Ishikawa (cell line): ENCODE data around the gene C1QC.

ENCODE experiments used
- CEBPB ChIP-seq: IDR thresholded peaks from 2 replicates; pipeline ENCODE4 v1.6.1; 2012
- CREB1 ChIP-seq: IDR thresholded peaks from 2 replicates; pipeline ENCODE4 v1.6.1; 2012; ENCODE audit warnings: low read depth
- EP300 ChIP-seq: IDR thresholded peaks from 2 replicates; pipeline ENCODE4 v1.6.1; 2012; ENCODE audit warnings: borderline replicate concordance
- FOXM1 ChIP-seq: IDR thresholded peaks from 2 replicates; pipeline ENCODE4 v1.6.1; 2012; ENCODE audit warnings: low read depth, borderline replicate concordance
- RAD21 ChIP-seq: IDR thresholded peaks from 2 replicates; pipeline ENCODE4 v1.6.1; 2012; ENCODE audit warnings: low read depth
- REST ChIP-seq: IDR thresholded peaks from 2 replicates; pipeline ENCODE4 v1.6.1; 2012; ENCODE audit warnings: low read depth, mild to moderate bottlenecking
- TAF1 ChIP-seq: IDR thresholded peaks from 2 replicates; pipeline ENCODE4 v1.6.1; 2012; ENCODE audit warnings: low read depth, mild to moderate bottlenecking
- TCF12 ChIP-seq: IDR thresholded peaks from 2 replicates; pipeline ENCODE4 v1.6.1; 2012; ENCODE audit warnings: low read depth
- TEAD4 ChIP-seq: IDR thresholded peaks from 2 replicates; pipeline ENCODE4 v1.6.1; 2012
- ZBTB7A ChIP-seq: IDR thresholded peaks from 2 replicates; pipeline ENCODE4 v1.6.1; 2012; ENCODE audit warnings: low read depth
- TF ChIP-seq, protein P1 (sequence below): IDR thresholded peaks from 2 replicates; pipeline ENCODE4 v1.6.1; 2012
- TF ChIP-seq, protein P2 (sequence below): IDR thresholded peaks from 2 replicates; pipeline ENCODE4 v1.6.1; 2012

DNA sequence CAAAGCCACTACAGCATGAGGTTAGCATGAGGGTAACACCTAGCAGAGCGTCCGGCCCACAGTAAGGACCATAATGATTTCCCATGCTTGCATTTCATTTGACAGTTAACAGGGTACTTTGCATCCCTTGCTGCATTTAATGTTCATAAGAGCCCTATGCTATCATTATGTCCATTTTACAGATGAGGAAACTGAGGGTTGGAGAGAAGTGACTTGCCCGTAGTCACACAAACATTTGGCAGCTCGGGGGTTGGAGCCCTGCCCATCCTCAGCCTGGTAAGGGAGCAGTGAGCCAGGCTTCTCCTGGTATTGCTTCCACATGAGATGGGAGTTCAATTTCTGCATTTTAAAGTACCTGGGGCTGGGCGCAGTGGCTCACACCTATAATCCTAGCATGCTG is 50.7 kb downstream of the C1QC start:
- TF ChIP-seq EP300 = no peak
- TF ChIP-seq CREB1 = no peak
- TF ChIP-seq FOXM1 = no peak
- no peak for TF ChIP-seq REST
- TF ChIP-seq, protein P1, sequence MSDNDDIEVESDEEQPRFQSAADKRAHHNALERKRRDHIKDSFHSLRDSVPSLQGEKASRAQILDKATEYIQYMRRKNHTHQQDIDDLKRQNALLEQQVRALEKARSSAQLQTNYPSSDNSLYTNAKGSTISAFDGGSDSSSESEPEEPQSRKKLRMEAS = no peak
- TF ChIP-seq RAD21 = no peak
- TF ChIP-seq, protein P2, sequence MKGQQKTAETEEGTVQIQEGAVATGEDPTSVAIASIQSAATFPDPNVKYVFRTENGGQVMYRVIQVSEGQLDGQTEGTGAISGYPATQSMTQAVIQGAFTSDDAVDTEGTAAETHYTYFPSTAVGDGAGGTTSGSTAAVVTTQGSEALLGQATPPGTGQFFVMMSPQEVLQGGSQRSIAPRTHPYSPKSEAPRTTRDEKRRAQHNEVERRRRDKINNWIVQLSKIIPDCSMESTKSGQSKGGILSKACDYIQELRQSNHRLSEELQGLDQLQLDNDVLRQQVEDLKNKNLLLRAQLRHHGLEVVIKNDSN = no peak
- no peak for TF ChIP-seq TAF1
- TF ChIP-seq ZBTB7A = no peak
- TF ChIP-seq TCF12 = no peak
- TF ChIP-seq CEBPB = no peak
- no peak for TF ChIP-seq TEAD4
